Measurements from ENCODE around the gene SCFD2.
A peak's percentile ranks its signal among the peaks of the same experiment; 100 is the strongest.

Gene SCFD2

GRCh38 chr4:53019485-53020382 is 346.1 kb downstream of the SCFD2 start:
- DNase-seq (ENCODE audit: low read depth): peak; percentile 81
- no peak for TF ChIP-seq CTCF (conservative IDR thresholded peaks at IDR 0.05; ENCODE audit: control insufficient read depth, insufficient read depth, low read depth, low read length)
- no peak overlapping the region for H3K4me3 ChIP-seq (ENCODE audit: control insufficient read depth, low read depth, low read length)

- no peak for DNase-seq (ENCODE audit: low read depth)
- TF ChIP-seq CTCF (conservative IDR thresholded peaks at IDR 0.05; ENCODE audit: control insufficient read depth, insufficient read depth, low read depth, low read length): no peak
- H3K4me3 ChIP-seq (ENCODE audit: control insufficient read depth, low read depth, low read length): no peak overlapping the region
These were observed 347.4 kb downstream of the SCFD2 start for GRCh38 chr4:53018471-53018870.

GRCh38 chr4:53016099-53016820 is 349.6 kb downstream of the SCFD2 start:
- TF ChIP-seq CTCF (conservative IDR thresholded peaks at IDR 0.05; ENCODE audit: control insufficient read depth, insufficient read depth, low read depth, low read length): no peak
- no peak for DNase-seq (ENCODE audit: low read depth)
- no peak overlapping the region for H3K4me3 ChIP-seq (ENCODE audit: control insufficient read depth, low read depth, low read length)

- no peak overlapping the region for H3K4me3 ChIP-seq (ENCODE audit: control insufficient read depth, low read depth, low read length)
- peak; percentile 74 for DNase-seq (ENCODE audit: low read depth)
- peak; percentile 82 for TF ChIP-seq CTCF (conservative IDR thresholded peaks at IDR 0.05; ENCODE audit: control insufficient read depth, insufficient read depth, low read depth, low read length)
These were observed 350.2 kb downstream of the SCFD2 start for GRCh38 chr4:53015681-53016080.

GRCh38 chr4:53014881-53015280 is 351.0 kb downstream of the SCFD2 start:
- no peak for TF ChIP-seq CTCF (conservative IDR thresholded peaks at IDR 0.05; ENCODE audit: control insufficient read depth, insufficient read depth, low read depth, low read length)
- peak; percentile 55 for DNase-seq (ENCODE audit: low read depth)

GRCh38 chr4:53013873-53014775 is 351.7 kb downstream of the SCFD2 start:
- TF ChIP-seq CTCF (conservative IDR thresholded peaks at IDR 0.05; ENCODE audit: control insufficient read depth, insufficient read depth, low read depth, low read length): no peak
- H3K4me3 ChIP-seq (ENCODE audit: control insufficient read depth, low read depth, low read length): no peak overlapping the region
- no peak for DNase-seq (ENCODE audit: low read depth)

More at GRCh38 chr4:53014881-53015280, 351.0 kb downstream of the SCFD2 start:
- H3K4me3 ChIP-seq (ENCODE audit: control insufficient read depth, low read depth, low read length): no peak overlapping the region

Measured in fibroblast of mammary gland (primary cell).